Gastrocnemius medialis (tissue), 4 donors: ENCODE data around the gene ETDC. TPM values are rescaled to one million over a fixed set of nuclear protein-coding genes. Genes with fewer than 3 reads are reported as not detected.

Experiments used
- ATAC-seq, 2 donors: fragments of 150-250 bp; one replicate each; pipeline ENCODE4 v1.9.1; 2016
- DNase-seq, 2 donors: peaks; one replicate each; pipeline ENCODE4 v3.0.0-alpha.2; 2019
- H3K27ac ChIP-seq, 4 donors: fragments of 200-600 bp; sonication (generic); 1 replicate in 1 of 4; 2 replicates in 3 of 4; pipeline ENCODE4 v1.5.1; 2016 to 2018; ENCODE audit warnings: mild to moderate bottlenecking in 2 of 4, moderate library complexity in 1 of 4
- H3K27me3 ChIP-seq, 3 donors: fragments of 200-600 bp; sonication (generic) in 2 of 3; 1 replicate in 1 of 3; 2 replicates in 2 of 3; pipeline versions ENCODE4 v1.5.1 to v1.6.0; 2016 to 2019; ENCODE audit warnings: mild to moderate bottlenecking in 1 of 3, moderate library complexity in 1 of 3
- H3K36me3 ChIP-seq, 2 donors: fragments of 200-600 bp; sonication (generic) in 1 of 2; one replicate each; pipeline ENCODE4 v1.5.1; 2017 to 2018
- H3K4me1 ChIP-seq, 2 donors: fragments of 200-600 bp; sonication (generic) in 1 of 2; one replicate each; pipeline ENCODE4 v1.5.1; 2016 to 2017; ENCODE audit warnings: mild to moderate bottlenecking in 2 of 2
- H3K4me3 ChIP-seq, 4 donors: fragments of 200-600 bp; sonication (generic) in 3 of 4; 1 replicate in 1 of 4; 2 replicates in 3 of 4; pipeline ENCODE4 v1.5.1; 2016 to 2019; ENCODE audit warnings: mild to moderate bottlenecking in 2 of 4
- H3K9me3 ChIP-seq, 3 donors: fragments of 200-600 bp; sonication (generic) in 2 of 3; 1 replicate in 1 of 3; 2 replicates in 2 of 3; pipeline ENCODE4 v1.5.1; 2016 to 2019
- POLR2A ChIP-seq, 2 donors: fragments of 450-650 bp; IDR thresholded peaks; one replicate each; pipeline ENCODE4 v1.6.1; 2017; ENCODE audit warnings: antibody characterized with exemption in 2 of 2, mild to moderate bottlenecking in 2 of 2, moderate library complexity in 2 of 2
- in situ Hi-C, 4 donors: fragments of 200-750 bp; cut with MboI; loops; one replicate each; pipeline versions ENCODE4 v1.15.0 to v1.8.0; 2017; ENCODE audit warnings: low sequenced_read_pairs in 4 of 4
- intact Hi-C: fragments of 100-400 bp; cut with DNase I; formaldehyde crosslinking; loops from one replicate; pipeline ENCODE4 v1.15.1; 2023; ENCODE audit warnings: low total_unique reads
- total RNA-seq, 4 donors: library from RNA; depleted of rRNA; stranded (reverse); fragments of >200 nt; gene quantifications; one replicate each; pipeline versions ENCODE4 v1.1.0 to v1.2.3, GENCODE V29; 2016
- TF ChIP-seq, protein P1 (sequence below), 5 experiments: fragments of 450-650 bp in 3 of 5; fragments of 200-600 bp in 2 of 5; sonication (generic) in 2 of 5; IDR thresholded peaks in 4 of 5; conservative IDR thresholded peaks in 1 of 5; 1 replicate in 4 of 5; 2 replicates in 1 of 5; pipeline ENCODE4 v1.5.1; 2016 to 2019; ENCODE audit warnings: antibody characterized with exemption in 5 of 5, mild to moderate bottlenecking in 3 of 5, moderate library complexity in 3 of 5

The ETDC gene
- total RNA-seq, 4 donors from 2014 or later: not detected

DNA sequence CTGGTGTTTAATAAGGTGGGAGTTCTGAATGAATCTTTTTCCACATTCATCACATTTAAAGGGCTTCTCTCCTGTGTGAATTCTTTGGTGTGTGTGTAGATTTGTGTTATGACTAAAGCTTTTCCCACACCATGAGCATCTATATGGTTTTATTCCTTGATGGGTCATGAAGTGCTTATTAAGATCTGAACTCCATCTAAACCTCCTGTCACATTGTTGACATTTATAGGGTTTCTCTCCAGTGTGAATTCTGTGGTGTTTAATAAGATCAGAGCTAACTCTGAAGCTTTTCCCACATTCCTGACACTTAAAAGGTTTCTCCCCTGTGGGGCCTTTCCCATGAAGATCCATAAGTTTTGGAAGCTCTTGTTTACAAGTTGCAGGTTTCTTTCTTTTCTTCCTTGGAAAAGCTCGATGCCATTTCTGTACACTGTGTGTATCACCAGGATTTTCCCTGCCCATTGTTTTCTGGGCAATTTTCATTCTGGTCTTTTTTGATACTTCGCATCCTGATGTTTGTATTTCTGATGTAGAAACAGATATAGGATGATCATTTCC lies 21.9 kb upstream of the ETDC start:
- Histone ChIP-seq H3K4me1 (no peaks in the 10 kb centered on the region), H3K9me3 (peaks cover 0 to 37% (median 4%) of the 10 kb centered on the region in 3 donors)
- intact Hi-C loops: no loop called here

GRCh38 chrX:135295238-135295943 lies 13.9 kb upstream of the ETDC start:
- H3K27ac ChIP-seq: no peak overlapping the region
- no peaks in the 10 kb centered on the region for H3K4me1 ChIP-seq
- intact Hi-C loops: no loop called here
- H3K9me3 ChIP-seq: peaks cover 0 to under 1% (median 0%) of the 10 kb centered on the region in 3 donors
- in situ Hi-C loops: no loop called here
- TF ChIP-seq, protein P1, sequence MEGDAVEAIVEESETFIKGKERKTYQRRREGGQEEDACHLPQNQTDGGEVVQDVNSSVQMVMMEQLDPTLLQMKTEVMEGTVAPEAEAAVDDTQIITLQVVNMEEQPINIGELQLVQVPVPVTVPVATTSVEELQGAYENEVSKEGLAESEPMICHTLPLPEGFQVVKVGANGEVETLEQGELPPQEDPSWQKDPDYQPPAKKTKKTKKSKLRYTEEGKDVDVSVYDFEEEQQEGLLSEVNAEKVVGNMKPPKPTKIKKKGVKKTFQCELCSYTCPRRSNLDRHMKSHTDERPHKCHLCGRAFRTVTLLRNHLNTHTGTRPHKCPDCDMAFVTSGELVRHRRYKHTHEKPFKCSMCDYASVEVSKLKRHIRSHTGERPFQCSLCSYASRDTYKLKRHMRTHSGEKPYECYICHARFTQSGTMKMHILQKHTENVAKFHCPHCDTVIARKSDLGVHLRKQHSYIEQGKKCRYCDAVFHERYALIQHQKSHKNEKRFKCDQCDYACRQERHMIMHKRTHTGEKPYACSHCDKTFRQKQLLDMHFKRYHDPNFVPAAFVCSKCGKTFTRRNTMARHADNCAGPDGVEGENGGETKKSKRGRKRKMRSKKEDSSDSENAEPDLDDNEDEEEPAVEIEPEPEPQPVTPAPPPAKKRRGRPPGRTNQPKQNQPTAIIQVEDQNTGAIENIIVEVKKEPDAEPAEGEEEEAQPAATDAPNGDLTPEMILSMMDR (IDR thresholded peaks at IDR 0.05 in 4 of 5, conservative IDR thresholded peaks at IDR 0.05 in 1 of 5): no peak
- no peak for TF ChIP-seq POLR2A (IDR thresholded peaks at IDR 0.05)
- H3K27me3 ChIP-seq: no peaks in the 10 kb centered on the region
- H3K4me3 ChIP-seq: no peak overlapping the region
- peaks cover 0 to 10% of the 10 kb centered on the region in 2 donors for H3K36me3 ChIP-seq
- ATAC-seq (no peak), DNase-seq (peak in 1 of 2 donors; percentile 11)

More for the DNA sequence above, 21.9 kb upstream of the ETDC start:
- H3K27ac ChIP-seq: no peak overlapping the region
- TF ChIP-seq POLR2A (IDR thresholded peaks at IDR 0.05): no peak
- TF ChIP-seq, protein P1 (IDR thresholded peaks at IDR 0.05 in 4 of 5, conservative IDR thresholded peaks at IDR 0.05 in 1 of 5): no peak
- H3K36me3 ChIP-seq: peaks cover 0 to 16% of the 10 kb centered on the region in 2 donors
- no peak overlapping the region for H3K4me3 ChIP-seq
- ATAC-seq: no peak
- DNase-seq: no peak
- in situ Hi-C loops: no loop called here
- no peaks in the 10 kb centered on the region for H3K27me3 ChIP-seq

DNA sequence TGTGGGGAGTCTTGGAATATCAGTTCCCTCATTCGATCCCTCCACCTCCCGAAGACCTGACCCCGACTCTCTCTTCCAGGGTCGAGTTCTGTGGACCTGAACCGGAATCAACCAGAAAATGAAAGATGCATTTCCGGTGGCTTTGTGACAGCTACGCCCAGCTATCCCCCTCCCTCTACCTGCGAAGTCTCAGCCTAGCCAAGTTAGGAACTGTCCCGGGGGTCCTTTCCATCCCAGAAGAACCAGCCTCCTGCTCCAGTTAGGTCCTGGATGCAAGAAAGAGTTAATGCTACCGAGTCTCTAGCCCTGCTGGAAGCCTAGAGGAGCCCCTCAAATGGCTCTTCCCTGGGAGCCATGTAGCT lies 13.4 kb upstream of the ETDC start:
- Histone ChIP-seq H3K27ac (no peak overlapping the region), H3K9me3 (no peaks in the 10 kb centered on the region), H3K4me1 (no peaks in the 10 kb centered on the region), H3K4me3 (no peak overlapping the region), H3K27me3 (no peaks in the 10 kb centered on the region), H3K36me3 (peaks cover 0 to 10% of the 10 kb centered on the region in 2 donors)
- intact Hi-C loops (no loop called here), in situ Hi-C loops (no loop called here)
- ATAC-seq (no peak), DNase-seq (no peak)
- TF ChIP-seq, protein P1 (IDR thresholded peaks at IDR 0.05 in 4 of 5, conservative IDR thresholded peaks at IDR 0.05 in 1 of 5): no peak
- no peak for TF ChIP-seq POLR2A (IDR thresholded peaks at IDR 0.05)

DNA sequence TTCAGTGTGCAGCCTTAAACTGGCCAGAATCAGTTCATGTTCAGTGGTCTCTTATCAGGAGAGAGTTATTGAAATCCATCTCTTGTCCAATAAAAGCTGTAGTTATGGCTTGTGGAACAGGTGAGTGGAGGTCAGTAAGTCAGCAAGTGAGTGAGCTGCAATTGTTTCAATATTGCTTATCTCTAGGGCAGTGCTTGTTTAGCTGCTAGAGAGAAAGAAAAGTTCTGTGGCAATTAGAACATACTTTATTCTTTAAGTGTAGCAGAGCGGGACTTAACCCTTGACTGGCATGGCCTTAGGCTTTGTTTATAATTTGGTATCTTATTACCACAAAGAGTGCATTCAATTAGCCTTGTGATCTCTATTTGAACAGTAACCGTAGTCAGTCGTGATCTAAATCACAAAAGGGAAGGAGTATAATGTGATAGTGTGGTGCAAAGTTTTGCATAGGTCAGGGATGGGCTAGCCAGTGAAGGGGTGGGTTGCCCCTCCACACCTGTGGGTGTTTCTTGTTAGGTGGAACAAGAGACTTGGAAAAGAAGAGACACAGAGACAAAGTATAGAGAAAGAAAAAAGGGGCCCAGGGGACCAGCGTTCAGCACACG lies 6.9 kb upstream of the ETDC start:
- Histone ChIP-seq H3K9me3 (no peaks in the 10 kb centered on the region), H3K27ac (no peak overlapping the region), H3K36me3 (no peaks in the 10 kb centered on the region), H3K27me3 (no peaks in the 10 kb centered on the region), H3K4me1 (no peaks in the 10 kb centered on the region), H3K4me3 (no peak overlapping the region)
- DNase-seq: no peak
- TF ChIP-seq, protein P1 (IDR thresholded peaks at IDR 0.05 in 4 of 5, conservative IDR thresholded peaks at IDR 0.05 in 1 of 5): no peak
- no peak for TF ChIP-seq POLR2A (IDR thresholded peaks at IDR 0.05)
- intact Hi-C loops: no loop called here
- in situ Hi-C loops: no loop called here
- ATAC-seq: no peak
